Measurements from ENCODE around the gene OPN4. TPM values are rescaled to one million over a fixed set of nuclear protein-coding genes. Genes with fewer than 3 reads are reported as not detected.
A peak's percentile ranks its signal among the peaks of the same experiment; 100 is the strongest.

The OPN4 gene
- total RNA-seq, 1 donor from 2014 or later = not detected

- no peak for DNase-seq (ENCODE audit: low read depth, low spot score)
Measured at GRCh38 chr10:86678999-86679792, 24.8 kb downstream of the OPN4 start.

- no peak for DNase-seq (ENCODE audit: low read depth, low spot score)
Measured at GRCh38 chr10:86681047-86681446, 26.7 kb downstream of the OPN4 start.

GRCh38 chr10:86681722-86682386 is 27.5 kb downstream of the OPN4 start:
- no peak for DNase-seq (ENCODE audit: low read depth, low spot score)

DNA sequence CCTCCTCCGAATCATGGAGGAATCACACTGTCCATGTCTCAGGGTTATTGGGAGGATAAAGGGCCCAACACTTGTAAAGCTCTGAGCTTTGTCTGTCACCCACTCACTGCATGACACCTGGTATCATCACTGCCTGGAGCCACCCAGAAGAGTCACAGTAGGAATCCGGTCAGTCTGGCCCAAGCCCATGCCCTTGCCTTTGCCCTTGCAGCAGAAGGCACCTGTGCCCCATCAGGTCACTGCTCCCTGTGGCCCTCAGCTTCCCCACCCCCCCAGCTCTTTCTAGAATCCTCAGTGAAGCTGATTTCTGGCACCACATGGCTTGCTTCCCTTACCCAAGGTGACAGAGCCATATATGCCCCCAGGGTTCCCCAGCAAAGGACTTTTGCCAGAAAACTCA is 28.3 kb downstream of the OPN4 start:
- DNase-seq (ENCODE audit: low read depth, low spot score) = no peak

DNA sequence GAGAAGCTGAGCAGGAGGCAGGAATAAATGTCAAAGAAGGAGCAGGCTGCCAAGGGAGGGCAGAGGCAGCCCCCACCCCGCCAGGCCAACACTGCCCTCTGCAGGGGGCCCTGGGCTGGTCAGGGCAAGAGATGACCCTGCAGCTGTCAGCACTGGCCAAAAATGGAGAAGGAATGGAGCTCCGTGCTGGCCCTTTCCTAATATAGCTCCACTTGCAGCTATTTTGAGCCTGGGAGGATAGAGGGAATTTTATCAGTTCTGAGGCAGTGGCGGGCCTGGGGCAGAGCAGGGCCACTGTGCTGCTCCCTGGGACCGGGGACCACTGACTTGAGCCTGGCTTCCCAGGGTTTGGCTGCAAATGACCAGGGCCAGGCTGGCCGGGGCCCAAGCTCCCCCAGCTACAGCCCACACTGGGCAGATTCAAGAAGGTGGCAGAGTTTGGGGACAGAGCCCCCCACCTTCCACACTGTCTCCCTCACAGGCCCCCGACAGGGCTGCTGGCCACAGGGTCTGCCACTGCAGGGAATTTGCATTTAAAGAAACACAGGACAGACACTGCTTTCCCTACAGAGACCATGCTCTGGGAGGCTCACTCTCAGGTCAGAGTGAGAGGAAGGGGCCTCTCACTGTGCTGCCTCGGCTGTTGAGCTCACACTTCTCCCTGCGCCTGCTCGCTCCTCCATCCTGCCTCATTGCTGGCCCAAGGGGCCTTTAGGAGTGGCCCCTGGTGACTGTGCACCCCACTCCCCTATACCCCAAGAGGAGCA is 30.2 kb downstream of the OPN4 start:
- no peak for DNase-seq (ENCODE audit: low read depth, low spot score)

- no peak for DNase-seq (ENCODE audit: low read depth, low spot score)
Measured at GRCh38 chr10:86685416-86685815, 31.1 kb downstream of the OPN4 start.

GRCh38 chr10:86685893-86686632 is 31.7 kb downstream of the OPN4 start:
- no peak for DNase-seq (ENCODE audit: low read depth, low spot score)

DNA sequence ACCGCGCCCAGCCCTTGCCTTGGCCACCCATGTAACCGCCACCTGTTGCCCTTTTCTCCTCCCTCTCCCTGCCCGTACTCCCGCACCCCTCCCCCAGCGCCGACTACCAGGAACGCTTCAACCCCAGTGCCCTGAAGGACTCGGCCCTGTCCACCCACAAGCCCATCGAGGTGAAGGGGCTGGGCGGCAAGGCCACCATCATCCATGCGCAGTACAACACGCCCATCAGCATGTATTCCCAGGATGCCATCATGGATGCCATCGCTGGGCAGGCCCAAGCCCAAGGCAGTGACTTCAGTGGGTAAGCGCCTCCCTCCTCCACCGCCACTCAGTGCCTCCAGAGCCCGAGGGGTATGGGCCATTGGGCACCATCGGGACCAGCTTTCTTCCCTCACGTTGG is 32.6 kb downstream of the OPN4 start:
- no peak for DNase-seq (ENCODE audit: low read depth, low spot score)

DNA sequence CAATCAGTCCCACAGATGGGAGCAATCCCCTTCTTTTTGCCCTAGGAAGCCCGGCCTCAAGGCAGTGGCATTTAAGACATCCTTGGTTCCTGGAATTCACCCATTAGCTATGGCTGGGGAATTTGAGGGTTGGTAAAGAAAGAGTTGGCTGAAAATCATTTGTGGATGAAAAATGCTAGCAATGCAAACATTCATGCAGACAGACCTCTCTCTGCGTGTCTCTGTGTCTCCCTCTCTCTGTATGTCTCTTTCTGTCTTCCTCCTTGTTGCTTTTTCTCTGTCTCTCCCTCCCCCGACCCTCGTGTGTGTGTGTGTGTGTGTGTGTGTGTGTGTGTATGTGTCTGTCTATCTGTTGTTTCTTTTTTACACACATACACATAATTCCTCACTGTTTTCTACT is 33.4 kb downstream of the OPN4 start:
- DNase-seq (ENCODE audit: low read depth, low spot score) = no peak

- peak; percentile 10 for DNase-seq (ENCODE audit: low read depth, low spot score)
Measured at GRCh38 chr10:86688398-86688921, 34.1 kb downstream of the OPN4 start.

DNA sequence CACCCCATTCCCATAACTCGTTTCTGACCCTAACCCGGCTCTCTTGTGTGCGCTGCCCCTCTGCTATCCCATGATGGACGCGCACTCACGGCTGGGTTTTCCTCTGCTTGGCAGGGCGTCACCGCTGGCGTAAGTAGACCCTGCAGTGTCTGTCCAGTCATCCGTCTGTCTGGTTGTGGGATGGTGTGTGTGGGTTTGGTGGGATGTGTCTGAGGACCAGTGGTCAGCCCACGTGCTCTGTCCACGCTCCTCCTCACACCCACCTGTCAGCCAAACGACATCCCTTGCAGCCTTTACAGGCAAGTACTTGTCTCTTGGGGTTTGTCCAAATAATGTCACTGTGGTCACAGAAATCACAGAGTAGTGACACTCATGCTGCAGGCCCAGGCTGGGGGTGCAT is 34.8 kb downstream of the OPN4 start:
- DNase-seq (ENCODE audit: low read depth, low spot score) = no peak

DNA sequence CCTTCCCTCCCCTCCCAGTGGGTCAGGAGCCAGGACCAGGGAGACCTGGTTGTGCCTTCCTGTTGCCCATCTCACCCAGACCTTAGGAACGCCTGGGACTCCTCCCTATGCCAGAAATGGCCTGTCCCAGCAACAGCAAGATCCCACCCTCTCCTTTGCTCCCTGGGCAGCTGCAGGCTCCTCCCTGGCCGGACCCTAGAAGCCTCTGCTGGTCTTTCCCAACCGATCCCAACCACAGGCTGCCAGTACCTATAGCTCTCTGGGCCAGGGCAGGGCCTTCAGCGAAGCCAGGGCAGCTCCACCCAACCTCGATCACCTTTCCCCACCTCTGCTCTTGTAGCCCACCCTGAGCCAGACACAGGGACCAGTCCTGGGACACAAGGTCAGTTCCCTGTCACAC is 35.9 kb downstream of the OPN4 start:
- DNase-seq (ENCODE audit: low read depth, low spot score) = no peak

DNA sequence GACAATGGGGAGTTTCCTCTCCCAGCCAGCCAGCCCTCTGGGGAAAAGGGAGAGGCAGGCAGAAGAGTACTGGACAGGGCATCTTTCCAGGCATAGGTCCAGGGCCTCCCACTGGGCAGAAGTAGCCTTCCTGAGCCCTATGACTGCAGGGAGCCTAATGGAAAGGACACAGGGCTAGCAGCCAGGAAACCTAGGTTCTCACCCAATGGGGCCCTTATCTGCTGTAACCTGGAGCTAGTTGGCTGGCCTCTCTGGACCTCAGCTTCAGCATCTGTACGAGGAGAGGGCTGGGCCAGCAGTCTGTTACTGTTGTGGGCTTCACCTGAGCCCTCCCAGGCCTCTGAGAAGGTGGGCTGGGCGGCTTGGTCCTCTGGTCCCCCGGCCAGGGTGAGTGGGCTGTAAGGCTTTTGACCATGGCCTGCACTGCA is 36.3 kb downstream of the OPN4 start:
- no peak for DNase-seq (ENCODE audit: low read depth, low spot score)

GRCh38 chr10:86691333-86692022 is 37.1 kb downstream of the OPN4 start:
- no peak for DNase-seq (ENCODE audit: low read depth, low spot score)

DNA sequence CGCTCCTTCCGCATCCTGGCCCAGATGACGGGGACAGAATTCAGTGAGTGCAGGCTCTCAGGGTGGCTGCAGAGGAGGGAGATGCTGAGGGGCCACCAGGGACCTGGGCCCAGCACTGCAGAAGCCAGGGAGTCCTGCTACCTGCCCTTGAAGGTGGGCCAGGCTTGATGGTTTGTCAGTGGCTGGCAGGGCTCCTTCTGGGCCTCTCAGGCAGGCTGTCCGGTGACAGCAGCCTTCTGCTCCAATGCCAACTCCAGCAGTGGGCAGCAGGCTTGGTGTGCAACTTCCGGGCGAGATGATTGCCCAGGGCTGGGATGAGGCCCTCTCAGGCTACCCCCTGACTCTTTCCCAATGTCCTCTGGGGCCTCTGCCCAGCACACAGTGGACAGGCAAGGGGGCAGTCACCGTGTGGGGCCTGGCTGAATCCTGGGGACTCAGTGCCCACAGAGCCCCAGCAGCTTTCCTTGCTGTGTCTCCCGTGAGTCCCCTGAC is 37.7 kb downstream of the OPN4 start:
- DNase-seq (ENCODE audit: low read depth, low spot score) = no peak

GRCh38 chr10:86692664-86693063 is 38.3 kb downstream of the OPN4 start:
- no peak for DNase-seq (ENCODE audit: low read depth, low spot score)

GRCh38 chr10:86693275-86693674 is 38.9 kb downstream of the OPN4 start:
- DNase-seq (ENCODE audit: low read depth, low spot score) = no peak

DNA sequence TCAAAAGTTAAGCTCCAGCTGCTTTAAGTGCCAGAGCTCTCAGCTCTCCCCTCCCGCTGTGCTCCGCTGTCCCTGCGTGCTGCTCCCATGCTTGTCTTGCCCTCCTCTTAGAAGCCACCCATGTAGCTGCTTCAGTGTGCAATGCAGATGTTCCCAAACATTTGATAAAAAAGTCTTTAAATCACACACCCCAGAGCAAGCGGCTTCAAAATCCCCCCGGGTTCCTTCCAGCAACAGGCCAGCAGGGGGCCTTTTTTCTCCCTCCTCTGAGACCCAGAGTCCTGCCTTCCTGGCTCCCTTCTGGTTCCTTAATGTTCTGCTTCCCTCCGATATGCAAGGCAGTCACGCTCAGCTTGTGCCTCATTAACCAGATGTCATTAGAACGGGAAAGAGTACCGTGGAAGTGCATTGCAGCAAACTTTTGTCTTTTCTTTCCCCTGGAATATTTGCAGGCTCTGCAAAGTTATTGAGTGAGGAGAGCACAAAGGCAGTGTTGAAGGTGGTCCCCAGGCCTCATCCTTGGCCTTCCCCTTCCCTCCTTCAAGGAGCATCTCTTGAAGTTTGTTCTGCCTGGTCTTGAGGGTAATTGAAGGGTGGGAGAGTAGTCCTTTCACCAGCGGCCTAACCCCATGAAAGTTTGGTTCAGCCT is 39.5 kb downstream of the OPN4 start:
- DNase-seq (ENCODE audit: low read depth, low spot score) = no peak

GRCh38 chr10:86698207-86698940 is 44.0 kb downstream of the OPN4 start:
- no peak for DNase-seq (ENCODE audit: low read depth, low spot score)

All from pulmonary artery endothelial cell (primary cell).